ENCODE data around the gene MLST8.

The MLST8 gene

GRCh38 chr16:2166263-2167067 is 38.8 kb upstream of the MLST8 start:
- no peak for DNase-seq (ENCODE audit: insufficient read length, low spot score)
- no peak for FAIRE-seq
- no peak for TF ChIP-seq POLR2A (IDR thresholded peaks at IDR 0.05; ENCODE audit: low read depth, low read length)

GRCh38 chr16:2167068-2167638 is 38.1 kb upstream of the MLST8 start:
- DNase-seq (ENCODE audit: insufficient read length, low spot score) (no peak), FAIRE-seq (no peak)
- TF ChIP-seq POLR2A (IDR thresholded peaks at IDR 0.05; ENCODE audit: low read depth, low read length): no peak

- TF ChIP-seq POLR2A (IDR thresholded peaks at IDR 0.05; ENCODE audit: low read depth, low read length): no peak
- no peak for FAIRE-seq
- DNase-seq (ENCODE audit: insufficient read length, low spot score): no peak
Measured at GRCh38 chr16:2170080-2170479, 35.2 kb upstream of the MLST8 start.

- TF ChIP-seq POLR2A (IDR thresholded peaks at IDR 0.05; ENCODE audit: low read depth, low read length): no peak
- DNase-seq (ENCODE audit: insufficient read length, low spot score) (no peak), FAIRE-seq (no peak)
Measured at GRCh38 chr16:2170587-2171435, 34.4 kb upstream of the MLST8 start.

GRCh38 chr16:2171601-2172178 is 33.6 kb upstream of the MLST8 start:
- FAIRE-seq (no peak), DNase-seq (ENCODE audit: insufficient read length, low spot score) (no peak)
- no peak for TF ChIP-seq POLR2A (IDR thresholded peaks at IDR 0.05; ENCODE audit: low read depth, low read length)

DNA sequence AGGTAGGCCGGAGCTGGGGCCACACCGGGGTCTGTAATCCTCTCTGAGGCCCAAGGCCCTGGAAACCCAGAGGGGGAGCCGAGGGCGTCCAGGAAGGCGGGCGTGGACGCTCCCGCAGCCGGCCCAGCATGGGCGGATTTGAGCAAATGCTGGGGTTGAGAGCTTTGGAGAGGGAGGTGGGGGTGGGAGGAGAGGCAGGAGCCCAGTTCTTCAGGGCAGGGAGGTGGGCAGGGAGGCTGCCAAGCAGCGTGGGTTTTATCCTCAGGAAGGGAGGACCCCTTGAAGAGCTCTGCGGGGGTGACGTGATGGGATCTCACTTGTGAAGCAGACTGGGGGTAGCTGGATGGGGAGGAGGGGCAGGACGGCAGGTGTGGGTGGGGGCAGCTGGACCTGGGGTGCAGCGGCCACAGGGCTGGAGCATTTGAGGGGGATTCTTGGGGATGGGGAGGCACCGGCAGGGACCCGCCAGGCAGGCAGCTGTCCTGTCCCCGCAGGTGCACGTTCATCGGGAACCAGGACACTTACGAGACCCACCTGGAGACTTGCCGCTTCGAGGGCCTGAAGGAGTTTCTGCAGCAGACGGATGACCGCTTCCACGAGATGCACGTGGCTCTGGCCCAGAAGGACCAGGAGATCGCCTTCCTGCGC is 32.4 kb upstream of the MLST8 start:
- DNase-seq (ENCODE audit: insufficient read length, low spot score) (no peak), FAIRE-seq (no peak)
- no peak for TF ChIP-seq POLR2A (IDR thresholded peaks at IDR 0.05; ENCODE audit: low read depth, low read length)

- DNase-seq (ENCODE audit: insufficient read length, low spot score): no peak
- FAIRE-seq: no peak
- no peak for TF ChIP-seq POLR2A (IDR thresholded peaks at IDR 0.05; ENCODE audit: low read depth, low read length)
Measured at GRCh38 chr16:2173366-2173765, 31.9 kb upstream of the MLST8 start.

DNA sequence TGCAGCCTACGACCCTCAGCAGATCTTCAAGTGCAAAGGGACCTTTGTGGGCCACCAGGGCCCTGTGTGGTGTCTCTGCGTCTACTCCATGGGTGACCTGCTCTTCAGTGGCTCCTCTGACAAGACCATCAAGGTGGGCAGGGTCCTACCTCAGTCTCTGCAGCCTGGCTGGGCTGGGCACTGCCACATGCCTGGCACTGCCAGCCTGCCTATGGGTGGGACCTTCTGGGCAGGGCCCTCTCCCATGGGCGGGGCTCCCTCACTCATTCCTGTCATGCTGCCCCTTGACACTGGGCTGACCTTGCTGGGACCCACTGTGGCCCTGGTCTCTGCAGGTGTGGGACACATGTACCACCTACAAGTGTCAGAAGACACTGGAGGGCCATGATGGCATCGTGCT is 31.3 kb upstream of the MLST8 start:
- DNase-seq (ENCODE audit: insufficient read length, low spot score) (no peak), FAIRE-seq (no peak)
- no peak for TF ChIP-seq POLR2A (IDR thresholded peaks at IDR 0.05; ENCODE audit: low read depth, low read length)

DNA sequence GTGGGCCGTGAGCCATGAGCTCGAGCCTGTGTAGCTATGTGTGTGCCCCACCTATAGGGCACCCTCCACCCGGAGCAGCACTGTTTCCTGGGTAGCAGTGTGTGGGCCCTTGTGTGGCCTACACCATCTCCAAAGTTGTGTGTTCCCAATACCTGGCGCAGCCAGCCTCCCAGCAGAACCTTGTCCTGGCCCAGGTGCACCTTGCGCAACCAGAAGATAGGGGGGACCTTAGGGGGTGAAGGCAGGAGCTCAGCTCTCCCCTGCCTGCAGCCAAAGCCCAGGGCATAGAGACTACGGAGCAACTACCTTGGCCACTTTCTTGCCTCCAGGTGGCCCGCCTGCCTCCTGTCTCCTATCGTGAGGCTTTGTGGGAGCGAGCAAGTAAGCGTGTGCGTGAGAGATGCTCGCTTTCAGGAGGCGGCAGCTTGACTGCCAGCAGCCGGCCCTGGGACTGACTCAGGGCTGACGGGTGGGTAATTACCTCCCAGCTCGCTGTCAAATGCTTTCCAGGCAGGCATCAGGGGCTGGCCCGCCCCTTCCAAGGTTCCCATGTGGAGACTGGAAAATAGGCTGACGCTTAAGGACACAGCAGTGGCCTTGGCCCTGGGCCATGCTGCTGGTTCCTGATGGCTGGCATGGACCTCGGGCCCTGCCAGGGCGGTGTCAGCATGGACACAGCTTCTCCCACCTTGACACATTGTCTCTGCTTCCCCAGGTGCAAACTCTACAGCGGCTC is 30.7 kb upstream of the MLST8 start:
- no peak for FAIRE-seq
- no peak for DNase-seq (ENCODE audit: insufficient read length, low spot score)
- no peak for TF ChIP-seq POLR2A (IDR thresholded peaks at IDR 0.05; ENCODE audit: low read depth, low read length)

- DNase-seq (ENCODE audit: insufficient read length, low spot score) (no peak), FAIRE-seq (no peak)
- no peak for TF ChIP-seq POLR2A (IDR thresholded peaks at IDR 0.05; ENCODE audit: low read depth, low read length)
Measured at GRCh38 chr16:2175454-2175853, 29.8 kb upstream of the MLST8 start.

GRCh38 chr16:2176047-2176446 is 29.2 kb upstream of the MLST8 start:
- DNase-seq (ENCODE audit: insufficient read length, low spot score) (no peak), FAIRE-seq (no peak)
- TF ChIP-seq POLR2A (IDR thresholded peaks at IDR 0.05; ENCODE audit: low read depth, low read length): no peak

DNA sequence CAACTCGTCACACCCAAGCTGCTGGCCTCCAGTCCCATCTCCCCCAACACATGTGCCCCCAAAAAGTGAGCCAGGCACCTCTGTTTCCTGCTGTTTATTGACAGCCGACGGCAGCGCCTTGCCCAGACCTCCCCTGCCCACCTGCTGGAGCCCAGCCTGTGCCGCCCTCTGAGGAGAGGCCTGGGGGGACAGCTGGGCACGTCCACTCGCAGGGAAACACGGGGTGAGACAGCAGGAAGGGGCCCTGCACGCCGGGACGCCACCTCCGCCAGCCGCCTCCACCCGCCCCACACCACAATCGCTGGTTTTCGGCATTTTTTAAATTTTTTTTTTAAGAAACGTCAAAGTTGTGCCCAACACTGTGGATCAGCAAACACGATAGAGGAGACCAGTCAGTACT is 28.2 kb upstream of the MLST8 start:
- DNase-seq (ENCODE audit: insufficient read length, low spot score) (no peak), FAIRE-seq (no peak)
- TF ChIP-seq POLR2A (IDR thresholded peaks at IDR 0.05; ENCODE audit: low read depth, low read length): no peak

DNA sequence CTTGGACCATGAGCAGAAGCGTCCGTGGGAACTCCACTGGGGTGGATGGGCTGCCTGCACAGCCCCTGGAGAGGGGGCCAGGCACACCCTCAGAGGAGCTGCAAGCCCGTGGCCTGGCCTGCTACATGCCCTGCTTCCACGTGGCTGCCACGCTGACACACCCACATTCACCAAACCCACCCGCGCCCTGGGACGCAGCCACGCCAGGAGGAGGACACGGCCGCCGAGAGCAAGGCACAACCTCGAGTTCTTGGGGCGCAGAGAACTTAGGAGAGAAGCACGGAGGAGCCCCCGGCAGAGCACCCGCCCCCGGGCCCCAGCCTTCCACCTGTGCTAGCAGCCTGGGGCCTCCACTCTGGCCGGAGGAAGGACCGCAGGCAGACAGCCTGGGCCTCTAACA is 27.7 kb upstream of the MLST8 start:
- no peak for TF ChIP-seq POLR2A (IDR thresholded peaks at IDR 0.05; ENCODE audit: low read depth, low read length)
- DNase-seq (ENCODE audit: insufficient read length, low spot score) (no peak), FAIRE-seq (no peak)
